Head of caudate nucleus (tissue), 42 donors: ENCODE measurements around the gene PPM1D.

Source experiments
- DNase-seq, 42 donors: peaks; one replicate each; pipeline versions ENCODE4 v3.0.0 to v3.0.0-alpha.2; 2020 to 2021; ENCODE audit warnings: mixed read lengths in 7 of 42
- intact Hi-C: fragments of 100-400 bp; cut with DNase I; formaldehyde crosslinking; loops from one replicate; pipeline ENCODE4 v1.15.0; 2022

PPM1D gene

DNA sequence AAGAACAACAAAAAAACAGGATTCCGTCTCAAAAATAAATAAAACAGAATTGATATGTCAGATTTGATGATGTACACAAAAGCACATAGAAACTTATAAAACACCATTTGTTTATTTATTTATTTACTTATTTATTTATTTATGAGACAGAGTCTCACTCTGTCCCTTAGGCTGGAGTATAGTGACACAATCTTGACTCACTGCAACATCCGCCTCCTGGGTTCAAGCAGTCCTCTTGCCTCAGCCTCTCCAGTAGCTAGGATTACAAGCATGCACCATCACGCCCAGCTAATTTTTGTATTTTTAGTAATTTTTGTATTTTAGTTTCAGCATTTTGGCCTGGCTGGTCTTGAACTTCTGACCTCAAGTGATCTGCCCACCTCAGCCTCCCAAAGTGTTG is 99.1 kb downstream of the PPM1D start:
- DNase-seq = no peak
- intact Hi-C loops = no loop called here

GRCh38 chr17:60704170-60704569 is 104.2 kb downstream of the PPM1D start:
- no peak for DNase-seq
- intact Hi-C loops = no loop called here

GRCh38 chr17:60712675-60713074 is 112.7 kb downstream of the PPM1D start:
- intact Hi-C loops = no loop called here
- no peak for DNase-seq

GRCh38 chr17:60713608-60714007 is 113.6 kb downstream of the PPM1D start:
- intact Hi-C loops = no loop called here
- no peak for DNase-seq
